NCI-H128 (cell line): ENCODE measurements around the gene HMCES.
"Not testable (repeated sequence)": the region's sequence is repeated elsewhere in the genome, so short reads cannot be mapped to it uniquely, and the experiment has no call there.

Source experiments
- DNase-seq: peaks from one replicate; lab custom pipeline; 2025; ENCODE audit not compliant: unreplicated experiment; lab: John Stamatoyannopoulos, UW

The HMCES gene

DNA sequence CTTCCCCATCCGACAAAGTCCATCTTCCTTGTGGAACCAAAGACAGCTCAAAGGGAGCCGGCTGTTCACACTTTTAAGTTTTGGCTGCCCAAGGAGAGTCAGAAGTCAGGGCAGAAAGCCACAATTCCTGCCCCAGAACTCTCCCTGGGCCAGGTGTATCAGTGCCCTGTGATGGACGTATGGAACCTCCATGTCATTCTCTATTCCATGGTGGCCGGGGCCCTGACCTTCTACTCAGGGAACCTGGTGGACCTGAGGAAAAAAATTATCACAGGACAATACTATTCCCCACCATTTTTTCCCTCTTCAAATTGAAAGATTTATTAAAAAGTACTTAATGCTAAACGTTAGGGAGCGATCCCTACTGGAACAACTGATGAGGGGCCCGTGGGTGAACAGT, 66.6 kb downstream of the HMCES start:
- no peak for DNase-seq

DNA sequence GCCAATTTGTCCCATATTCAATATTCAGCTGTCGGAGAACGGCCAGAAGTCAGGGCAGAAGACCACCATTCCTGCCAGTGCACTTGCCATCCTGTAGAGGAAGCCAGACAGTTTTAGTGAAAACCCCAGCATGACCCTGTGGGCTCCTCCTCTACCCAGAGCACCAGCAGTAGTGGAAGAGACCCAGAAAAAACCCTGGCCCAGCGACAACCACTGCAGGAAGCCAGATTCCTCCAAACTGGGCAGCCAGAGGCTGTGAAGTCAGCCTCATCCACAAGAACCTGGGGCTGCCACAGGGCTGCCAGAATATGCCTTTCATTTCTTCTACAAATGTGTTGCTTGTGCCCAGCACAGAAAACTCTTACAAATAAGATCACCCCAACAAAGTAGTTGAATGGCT, 67.3 kb downstream of the HMCES start:
- no peak for DNase-seq

DNA sequence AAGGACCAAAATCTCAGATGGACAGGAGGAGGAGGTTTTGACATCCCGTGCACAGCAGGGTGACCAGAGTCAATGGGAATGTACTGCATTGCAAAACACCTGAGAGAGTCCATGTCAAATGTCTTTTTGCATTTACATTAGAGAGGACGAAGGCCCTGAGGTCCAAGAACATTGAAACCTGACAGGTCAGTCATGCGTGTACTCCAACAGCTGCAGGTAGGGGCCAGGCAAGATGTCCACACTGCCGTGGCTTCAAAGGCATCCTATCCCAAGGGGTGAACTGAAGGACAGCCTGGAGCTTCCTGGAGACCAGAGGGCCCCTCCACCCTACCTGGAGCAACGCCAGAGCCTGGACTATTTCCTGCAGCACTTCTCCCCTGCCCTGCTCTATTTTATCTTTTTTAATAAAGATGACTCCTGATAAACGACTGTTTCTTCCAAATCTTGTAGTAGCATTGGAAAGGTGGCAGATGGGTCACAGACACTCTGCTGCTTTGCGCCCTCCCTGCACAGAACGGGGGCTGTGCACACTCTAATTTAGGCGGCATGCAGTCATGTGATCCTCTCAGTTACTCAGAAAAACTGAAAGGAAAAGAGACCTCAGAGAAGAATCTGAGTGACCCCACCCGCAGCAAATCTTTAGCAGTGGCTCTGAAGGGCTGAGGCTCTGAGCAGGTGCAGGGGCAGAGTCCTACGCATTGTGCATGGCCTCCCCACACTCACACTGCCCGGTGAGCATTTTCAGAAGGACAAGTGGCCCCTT, 68.2 kb downstream of the HMCES start:
- no peak for DNase-seq

DNA sequence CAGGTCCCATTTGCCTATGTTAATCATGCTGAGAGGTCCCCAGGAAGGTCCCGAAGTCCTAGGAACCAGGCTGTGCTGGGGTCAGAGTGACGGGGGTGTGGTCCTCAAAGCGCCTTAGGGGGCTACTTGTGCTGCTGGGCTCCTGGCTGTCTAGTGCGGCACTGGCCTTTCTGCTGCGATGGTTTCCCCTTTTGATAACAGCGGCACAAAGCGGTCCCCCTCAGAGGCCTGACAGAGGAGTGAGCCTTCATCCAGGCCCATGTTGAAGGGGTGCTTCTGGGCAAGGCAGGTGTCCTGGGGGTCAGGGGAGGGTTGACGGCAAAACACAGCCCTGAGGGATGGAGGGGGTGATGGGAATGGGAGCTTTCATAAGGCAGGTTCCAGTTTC, 68.8 kb downstream of the HMCES start:
- DNase-seq, result no peak

DNA sequence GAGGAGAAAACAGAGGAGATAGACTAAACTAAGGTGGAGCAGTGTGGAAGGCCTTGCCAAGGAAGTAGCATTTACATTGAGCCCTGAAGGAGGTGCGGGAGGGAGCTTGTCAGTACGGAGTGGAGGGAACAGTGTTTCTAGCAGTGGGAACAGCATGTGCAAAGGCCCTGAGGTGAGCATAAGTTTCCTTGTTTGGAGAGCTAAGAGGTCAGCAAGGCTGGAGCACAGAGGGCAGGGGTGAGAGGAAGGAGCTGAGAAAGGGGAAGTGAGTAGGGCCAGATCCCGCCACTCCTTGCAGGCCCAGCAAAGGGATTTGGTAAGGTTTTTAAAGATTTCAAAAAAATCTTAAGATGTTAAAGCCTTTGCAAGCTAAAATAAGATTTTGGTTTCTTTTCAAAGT, 70.1 kb downstream of the HMCES start:
- no peak for DNase-seq

GRCh38 chr3:129349169-129349568, 70.5 kb downstream of the HMCES start:
- DNase-seq, result not testable (repeated sequence)

DNA sequence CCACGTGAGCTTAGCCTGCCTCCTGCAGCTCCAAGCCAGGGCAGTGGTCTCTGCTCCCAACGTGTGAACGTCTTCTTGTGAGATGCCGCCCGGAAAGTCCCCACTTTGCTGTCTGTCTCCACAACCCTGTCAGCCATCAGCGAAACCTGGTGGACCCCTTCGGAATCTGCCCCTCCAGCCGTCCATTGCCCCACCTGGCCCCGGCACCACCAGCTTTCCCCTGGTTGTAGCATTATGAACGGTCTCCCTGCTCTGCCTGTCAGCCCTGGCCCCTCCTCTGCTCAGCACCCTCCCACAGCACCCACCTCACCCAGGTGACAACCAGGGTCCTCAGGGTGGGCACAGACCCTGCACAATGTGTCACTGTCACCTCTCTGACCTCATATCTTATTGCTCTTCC, 71.1 kb downstream of the HMCES start:
- DNase-seq, result no peak

DNA sequence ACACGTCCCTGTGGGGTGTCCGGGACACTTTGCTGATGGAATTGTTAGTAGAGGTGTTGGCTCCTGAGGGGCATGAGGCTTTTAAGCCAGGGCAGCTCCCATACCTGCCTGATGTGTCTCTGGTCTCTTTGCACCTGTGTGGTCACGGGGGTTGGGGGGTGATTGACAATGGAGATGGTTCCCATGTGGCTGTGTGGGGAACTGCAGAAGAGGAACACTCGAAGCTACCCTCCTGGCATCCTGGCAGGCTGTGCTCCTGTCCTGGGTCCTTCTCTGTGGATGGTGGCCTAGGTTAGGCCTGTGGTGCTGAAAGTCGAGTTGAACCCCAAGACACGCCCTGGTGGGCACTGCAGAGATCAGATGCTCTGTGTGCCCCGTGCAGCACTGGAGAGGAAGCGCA, 73.4 kb downstream of the HMCES start:
- DNase-seq, result no peak

GRCh38 chr3:129352650-129353588, 74.2 kb downstream of the HMCES start:
- DNase-seq, result no peak

GRCh38 chr3:129353589-129353941, 74.9 kb downstream of the HMCES start:
- no peak for DNase-seq
